ENCODE data around the gene C1QTNF2.

GRCh38 chr5:160397492-160397891 lies 27.1 kb upstream of the C1QTNF2 start:
- no peak for TF ChIP-seq CTCF (conservative IDR thresholded peaks at IDR 0.05)
- TF ChIP-seq ZFX (IDR thresholded peaks at IDR 0.05), result no peak

All from C4-2B (cell line).